ENCODE measurements around the gene TRIM50.

DNA sequence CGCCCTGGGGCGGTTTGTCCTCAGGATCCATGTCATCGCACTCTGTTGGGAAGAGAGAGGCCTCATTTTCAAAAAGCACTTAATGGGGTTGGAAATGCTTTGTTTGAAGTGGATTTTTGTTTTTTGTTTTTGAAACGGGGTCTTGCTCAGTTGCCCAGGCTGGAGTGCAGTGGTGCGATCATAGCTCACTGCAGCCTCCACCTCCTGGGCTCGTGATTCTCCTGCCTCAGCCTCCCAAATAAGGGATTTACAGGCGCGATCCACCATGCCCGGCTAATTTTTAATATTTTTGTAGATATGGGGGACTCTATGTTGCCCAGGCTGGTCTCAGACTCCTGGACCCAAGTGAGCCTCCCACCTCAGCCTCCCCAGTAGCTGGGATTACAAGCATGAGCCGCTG is 814 bp upstream of the TRIM50 start:
- TF ChIP-seq EP300 (IDR thresholded peaks at IDR 0.05), result no peak
- no peak for TF ChIP-seq CTCF (IDR thresholded peaks at IDR 0.05)
- TF ChIP-seq POLR2AphosphoS5 (IDR thresholded peaks at IDR 0.05), result no peak

Measured in stomach (tissue), 4 donors.